PFSK-1 (cell line): ENCODE results near the gene EPHB6.

Experiments
- POLR2AphosphoS5 ChIP-seq: IDR thresholded peaks from 2 replicates; pipeline ENCODE4 v1.6.1; 2012; ENCODE audit warnings: low read depth, mild to moderate bottlenecking, control low read depth, low read length, moderate library complexity
- TAF1 ChIP-seq: IDR thresholded peaks from 2 replicates; pipeline ENCODE4 v1.6.1; 2012; ENCODE audit warnings: low read length, control low read depth, borderline replicate concordance; ENCODE audit not compliant: insufficient read depth
- TF ChIP-seq, protein P1 (sequence below), 2 experiments: IDR thresholded peaks; 2 replicates each; pipeline versions ENCODE4 v1.6.1 to v1.8.0; 2011 to 2012; ENCODE audit warnings: low read depth in 2 of 2, low read length in 2 of 2, control low read depth in 1 of 2, inconsistent platforms in 1 of 2, mild to moderate bottlenecking in 1 of 2, moderate library complexity in 1 of 2; ENCODE audit not compliant: insufficient read depth in 1 of 2

DNA sequence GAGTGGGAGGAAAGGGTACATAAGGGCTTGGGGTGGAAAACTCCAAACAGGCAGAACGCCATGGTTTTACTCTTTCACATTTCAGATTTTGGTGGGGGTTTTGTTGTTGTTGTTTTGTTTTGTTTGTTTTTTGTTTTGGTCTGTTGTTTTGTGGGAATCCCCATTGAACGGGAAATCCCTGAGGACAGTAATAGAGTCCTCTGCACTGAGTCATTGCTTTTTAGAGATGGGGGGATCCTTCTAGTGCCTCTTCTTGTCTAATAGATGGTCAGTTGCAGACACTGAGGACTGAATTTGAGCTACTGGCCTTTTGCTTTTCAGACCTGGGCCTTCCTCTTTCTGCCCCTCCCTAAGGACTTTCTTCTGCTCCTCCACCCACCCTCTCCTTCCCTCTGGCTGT is 58.7 kb downstream of the EPHB6 start:
- TF ChIP-seq POLR2AphosphoS5 = no peak
- TF ChIP-seq, protein P1, sequence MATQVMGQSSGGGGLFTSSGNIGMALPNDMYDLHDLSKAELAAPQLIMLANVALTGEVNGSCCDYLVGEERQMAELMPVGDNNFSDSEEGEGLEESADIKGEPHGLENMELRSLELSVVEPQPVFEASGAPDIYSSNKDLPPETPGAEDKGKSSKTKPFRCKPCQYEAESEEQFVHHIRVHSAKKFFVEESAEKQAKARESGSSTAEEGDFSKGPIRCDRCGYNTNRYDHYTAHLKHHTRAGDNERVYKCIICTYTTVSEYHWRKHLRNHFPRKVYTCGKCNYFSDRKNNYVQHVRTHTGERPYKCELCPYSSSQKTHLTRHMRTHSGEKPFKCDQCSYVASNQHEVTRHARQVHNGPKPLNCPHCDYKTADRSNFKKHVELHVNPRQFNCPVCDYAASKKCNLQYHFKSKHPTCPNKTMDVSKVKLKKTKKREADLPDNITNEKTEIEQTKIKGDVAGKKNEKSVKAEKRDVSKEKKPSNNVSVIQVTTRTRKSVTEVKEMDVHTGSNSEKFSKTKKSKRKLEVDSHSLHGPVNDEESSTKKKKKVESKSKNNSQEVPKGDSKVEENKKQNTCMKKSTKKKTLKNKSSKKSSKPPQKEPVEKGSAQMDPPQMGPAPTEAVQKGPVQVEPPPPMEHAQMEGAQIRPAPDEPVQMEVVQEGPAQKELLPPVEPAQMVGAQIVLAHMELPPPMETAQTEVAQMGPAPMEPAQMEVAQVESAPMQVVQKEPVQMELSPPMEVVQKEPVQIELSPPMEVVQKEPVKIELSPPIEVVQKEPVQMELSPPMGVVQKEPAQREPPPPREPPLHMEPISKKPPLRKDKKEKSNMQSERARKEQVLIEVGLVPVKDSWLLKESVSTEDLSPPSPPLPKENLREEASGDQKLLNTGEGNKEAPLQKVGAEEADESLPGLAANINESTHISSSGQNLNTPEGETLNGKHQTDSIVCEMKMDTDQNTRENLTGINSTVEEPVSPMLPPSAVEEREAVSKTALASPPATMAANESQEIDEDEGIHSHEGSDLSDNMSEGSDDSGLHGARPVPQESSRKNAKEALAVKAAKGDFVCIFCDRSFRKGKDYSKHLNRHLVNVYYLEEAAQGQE (IDR thresholded peaks at IDR 0.05; ENCODE audit: insufficient read depth in 1 of 2, low read depth in 2 of 2, low read length in 2 of 2) = no peak
- no peak for TF ChIP-seq TAF1
